HG03558 (cell line): ENCODE measurements around the gene RNASEL.
"Not testable (repeated sequence)": the region's sequence is repeated elsewhere in the genome, so short reads cannot be mapped to it uniquely, and the experiment has no call there.

Experiments used
- ATAC-seq: cut with Tn5 transposase; IDR thresholded peaks from one replicate; pipeline ENCODE4 v1.9.1; 2021; ENCODE audit warnings: moderate number of reproducible peaks; ENCODE audit not compliant: unreplicated experiment; ENCODE audit errors: extremely low read depth

Gene RNASEL

DNA sequence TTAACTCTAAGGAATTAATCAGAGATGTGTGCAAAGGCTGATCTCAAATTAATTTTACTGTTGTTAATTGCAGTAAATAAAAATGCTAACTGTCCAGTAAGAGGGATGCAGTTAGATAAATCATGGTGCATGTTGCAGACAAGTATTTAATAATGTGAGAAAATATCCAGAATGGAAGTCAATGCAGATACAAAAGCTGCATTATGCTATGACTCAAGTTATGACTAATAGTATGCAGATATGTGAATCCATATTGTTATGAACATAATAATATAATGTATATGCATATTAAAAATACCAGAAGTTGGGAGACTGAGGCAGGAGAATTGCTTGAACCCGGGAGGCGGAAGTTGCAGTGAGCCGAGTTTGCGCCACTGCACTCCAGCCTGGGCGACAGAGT lies 21.4 kb downstream of the RNASEL start:
- no peak for ATAC-seq

DNA sequence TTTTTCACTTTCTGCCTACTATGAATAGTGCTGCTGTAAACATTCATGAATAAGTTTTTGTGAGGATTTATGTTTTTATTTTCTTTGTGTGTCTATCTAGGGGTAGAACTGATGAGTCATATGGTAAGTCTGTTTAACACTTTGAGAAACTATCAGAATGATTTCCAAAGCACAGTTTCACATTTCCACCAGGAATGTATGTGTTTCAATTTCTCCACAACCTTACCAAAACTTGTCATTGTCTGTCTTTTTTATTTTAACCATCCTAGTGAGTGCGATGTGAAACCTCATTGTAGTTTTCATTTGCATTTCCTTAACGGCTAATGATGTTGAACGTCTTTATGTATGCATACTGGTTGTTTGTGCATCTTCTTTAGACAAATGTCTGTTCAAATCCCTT lies 23.5 kb downstream of the RNASEL start:
- ATAC-seq: no peak

DNA sequence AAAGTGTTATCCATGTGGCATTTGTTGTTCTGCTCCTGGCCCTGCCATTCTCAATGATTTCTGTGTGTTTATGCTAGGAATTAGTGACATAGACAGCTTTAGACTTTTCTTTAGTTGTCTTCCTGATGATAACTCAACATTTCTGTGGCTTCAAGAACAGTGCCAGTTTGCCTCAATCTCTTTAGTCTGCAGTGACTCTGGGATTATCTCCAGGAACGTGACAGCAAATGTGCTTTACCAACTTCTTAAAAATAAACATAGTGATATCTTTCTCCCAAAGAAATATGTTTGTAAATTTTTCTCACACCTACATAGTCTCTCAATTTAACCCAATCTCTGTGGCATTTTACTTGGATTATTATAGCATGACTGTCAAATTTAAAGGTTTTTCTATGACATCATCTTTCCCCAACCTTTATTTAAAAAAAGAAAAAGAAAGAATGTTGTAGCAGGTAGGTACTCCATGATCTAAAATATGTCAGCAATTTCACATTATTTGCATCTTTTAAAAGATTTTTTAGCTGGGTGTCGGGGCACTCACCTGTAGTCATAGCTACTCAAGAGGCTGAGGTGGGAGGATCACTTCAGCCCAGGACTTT lies 24.6 kb downstream of the RNASEL start:
- no peak for ATAC-seq

DNA sequence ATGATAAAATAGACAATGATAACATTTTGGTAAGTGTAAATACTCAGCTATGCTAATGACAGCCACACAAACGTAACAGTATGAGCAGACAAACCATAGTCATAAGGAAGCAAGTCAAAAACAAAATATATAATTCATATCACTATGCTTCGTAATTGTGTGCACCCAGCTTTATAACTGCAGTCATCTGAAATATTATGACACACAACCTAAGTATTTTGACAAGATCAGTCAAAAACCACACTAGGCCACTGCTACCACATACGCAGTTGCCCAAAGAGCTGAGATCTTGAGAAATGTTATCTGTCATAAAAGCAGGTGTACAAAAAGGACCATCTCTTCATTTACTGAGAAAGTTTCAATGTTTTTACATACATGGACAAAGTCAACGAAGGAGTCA lies 26.0 kb downstream of the RNASEL start:
- no peak for ATAC-seq

DNA sequence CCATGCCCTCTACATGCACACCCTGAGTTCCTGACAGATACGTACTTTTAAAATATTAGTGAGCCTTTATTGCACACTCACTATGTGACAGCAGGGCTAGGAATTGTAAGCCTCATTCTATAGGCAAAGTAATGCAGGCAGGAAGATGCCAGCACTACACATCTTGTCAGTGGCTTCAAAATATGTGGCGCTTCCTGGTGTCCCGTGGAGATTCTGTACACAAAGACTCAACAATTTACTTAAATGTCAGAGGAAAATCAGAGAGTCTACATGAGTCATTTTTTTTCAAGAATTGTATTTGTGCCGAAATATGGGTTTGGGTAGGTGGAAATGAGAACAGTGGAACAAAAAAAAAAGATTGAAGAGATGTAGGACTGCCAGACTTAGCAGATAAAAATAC lies 27.6 kb downstream of the RNASEL start:
- no peak for ATAC-seq

DNA sequence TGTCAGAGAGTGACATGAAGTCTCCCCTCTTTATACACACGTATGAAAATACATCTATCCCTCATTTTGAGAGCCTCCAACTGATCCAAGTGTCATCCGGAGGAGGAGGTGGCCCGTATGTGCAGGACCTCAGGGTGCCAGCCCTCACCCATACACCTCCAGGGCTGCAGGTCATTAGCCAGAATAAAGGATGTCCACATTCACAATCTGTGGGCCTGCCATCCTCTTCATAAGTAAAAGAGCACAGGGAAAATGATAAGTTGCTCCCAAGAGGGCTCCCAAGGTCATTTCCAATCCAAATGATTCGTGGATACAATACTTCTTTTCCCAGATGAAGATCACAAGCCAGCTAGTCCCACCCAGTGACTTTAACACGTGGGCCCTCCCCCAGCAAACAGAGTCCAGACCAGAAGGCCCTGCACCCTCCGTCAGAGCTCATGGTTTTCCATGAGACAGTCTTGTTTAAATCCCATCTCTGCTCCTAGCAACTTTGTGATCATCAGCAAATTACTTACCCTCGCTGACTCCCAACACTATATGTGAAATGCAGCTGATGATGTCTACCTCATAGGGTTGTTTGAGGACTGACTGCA lies 28.6 kb downstream of the RNASEL start:
- no peak for ATAC-seq

DNA sequence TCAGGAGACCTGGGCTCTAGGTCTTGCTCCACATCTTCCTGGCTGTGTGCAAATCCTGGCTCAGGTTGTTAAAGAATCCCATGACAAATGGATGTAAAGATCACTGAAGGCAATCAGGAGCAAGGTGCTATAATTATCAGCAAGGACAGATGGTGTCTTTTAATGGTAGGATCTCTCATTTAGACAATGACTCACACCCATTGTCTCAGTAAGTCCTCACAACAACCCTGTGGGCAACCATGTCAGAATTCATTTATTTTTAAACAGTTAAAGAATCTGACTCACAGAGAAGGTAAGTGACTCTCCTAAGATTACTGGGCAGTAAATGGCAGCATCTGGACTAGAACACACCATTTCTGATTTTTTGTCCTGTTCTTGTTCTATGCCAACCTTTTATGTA lies 32.8 kb downstream of the RNASEL start:
- no peak for ATAC-seq

DNA sequence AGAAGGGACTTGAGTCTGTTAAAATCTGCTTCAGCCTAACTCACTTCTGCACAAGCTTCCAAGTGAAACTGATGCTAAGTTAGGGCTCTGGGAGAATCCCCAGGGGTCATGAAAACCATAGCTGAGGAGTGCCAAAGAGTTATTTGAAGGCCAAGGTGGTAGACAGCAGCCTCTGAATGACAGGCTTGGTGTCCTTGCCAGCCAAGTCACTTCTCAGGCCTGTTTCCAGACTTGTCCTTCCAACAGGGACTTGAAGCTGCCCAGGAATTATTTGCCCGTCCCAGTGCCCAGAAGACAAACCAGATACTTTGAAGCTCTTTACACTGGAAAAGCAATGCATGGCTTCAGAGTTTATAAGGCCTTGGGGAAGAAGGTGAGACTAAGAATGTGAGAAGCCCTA lies 33.6 kb downstream of the RNASEL start:
- ATAC-seq: no peak

DNA sequence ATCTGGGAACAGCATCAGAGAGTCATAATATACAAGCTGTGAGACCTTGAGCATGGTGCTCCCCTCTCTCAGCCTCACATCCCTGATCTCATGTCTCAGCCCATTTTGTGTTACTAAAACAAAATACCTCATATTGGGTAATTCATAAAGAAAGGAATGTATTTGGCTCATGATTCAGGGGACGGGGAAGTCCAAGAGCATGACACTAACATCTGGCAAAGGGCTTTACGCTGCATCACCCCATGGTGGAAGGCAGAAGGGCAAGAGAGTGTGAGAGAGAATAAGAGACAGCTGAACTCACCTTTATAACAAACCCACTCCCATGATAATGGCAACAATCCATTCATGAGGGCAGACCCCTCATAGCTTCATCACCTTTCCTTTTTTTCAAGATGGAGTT lies 36.5 kb downstream of the RNASEL start:
- no peak for ATAC-seq

DNA sequence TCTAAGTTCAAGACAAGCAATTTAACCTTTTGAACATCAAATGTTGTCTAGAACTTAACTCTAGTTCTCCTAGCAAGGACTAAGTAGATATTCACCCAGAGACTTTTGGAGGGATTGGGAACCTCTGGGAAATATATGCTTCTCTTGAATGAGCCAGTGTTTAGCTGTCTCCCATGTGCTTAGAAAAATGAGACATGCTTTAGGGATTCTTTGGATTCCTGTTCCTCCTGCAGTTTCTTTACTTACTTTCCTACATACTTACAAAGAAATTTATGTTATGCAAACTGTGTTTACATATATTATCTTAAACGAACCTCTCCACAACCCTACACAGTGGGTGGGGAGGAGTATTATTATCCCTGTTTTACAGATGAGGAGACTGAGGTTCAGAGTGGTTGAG lies 39.2 kb downstream of the RNASEL start:
- ATAC-seq: no peak

DNA sequence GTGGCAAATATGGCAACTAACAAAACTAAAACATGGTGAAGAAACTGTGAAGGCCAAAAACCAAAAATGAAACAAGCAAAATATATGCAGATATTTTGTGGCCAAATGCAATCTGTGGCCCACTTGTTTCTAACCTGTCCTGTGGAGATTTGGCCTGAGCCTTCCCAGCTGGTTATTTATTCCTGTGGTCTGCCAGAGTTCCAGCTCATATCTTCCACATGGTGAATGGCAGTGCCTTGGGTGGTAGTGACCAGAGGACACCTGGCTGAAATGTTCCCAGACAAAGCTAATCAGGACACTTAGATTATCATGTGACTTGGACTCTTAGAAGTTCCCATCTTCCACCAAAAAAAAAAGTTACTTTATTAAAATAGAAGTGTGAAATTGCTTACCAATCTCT lies 39.7 kb downstream of the RNASEL start:
- ATAC-seq: no peak

DNA sequence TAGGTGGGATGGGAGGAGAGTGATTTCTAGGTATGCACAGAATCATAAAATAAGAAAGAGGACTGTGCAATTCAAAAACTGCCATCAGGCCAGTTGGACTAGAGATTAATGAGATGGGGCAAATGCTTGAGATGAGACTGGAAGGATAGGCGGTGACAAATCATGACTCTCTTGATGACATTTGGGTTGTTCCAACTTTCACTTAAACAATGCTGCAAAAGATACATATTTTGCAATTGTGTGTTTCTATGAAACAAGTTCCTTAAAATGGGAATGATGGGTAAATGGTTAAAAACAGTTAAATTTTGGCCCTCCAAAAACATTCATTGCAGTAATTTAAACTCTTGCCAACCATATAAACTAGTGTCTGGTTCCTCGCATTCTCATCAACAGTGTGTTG lies 55.2 kb downstream of the RNASEL start:
- no peak for ATAC-seq

DNA sequence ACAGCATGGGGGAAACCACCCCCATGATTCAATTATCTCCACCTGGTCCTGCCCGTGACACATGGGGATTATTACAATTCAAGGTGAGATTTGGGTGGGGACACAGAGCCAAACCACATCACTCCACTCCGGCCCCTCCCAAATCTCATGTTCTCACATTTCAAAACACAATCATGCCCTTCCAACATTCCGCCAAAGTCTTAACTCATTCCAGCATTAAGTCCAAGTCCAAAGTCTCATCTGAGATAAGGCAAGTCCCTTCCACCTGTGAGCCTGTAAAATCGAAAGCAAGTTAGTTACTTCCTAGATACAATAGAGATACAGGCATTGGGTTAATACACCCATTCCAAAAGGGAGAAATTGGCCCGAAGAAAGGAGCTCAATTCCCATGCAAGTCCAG lies 60.9 kb downstream of the RNASEL start:
- ATAC-seq: not testable (repeated sequence)

DNA sequence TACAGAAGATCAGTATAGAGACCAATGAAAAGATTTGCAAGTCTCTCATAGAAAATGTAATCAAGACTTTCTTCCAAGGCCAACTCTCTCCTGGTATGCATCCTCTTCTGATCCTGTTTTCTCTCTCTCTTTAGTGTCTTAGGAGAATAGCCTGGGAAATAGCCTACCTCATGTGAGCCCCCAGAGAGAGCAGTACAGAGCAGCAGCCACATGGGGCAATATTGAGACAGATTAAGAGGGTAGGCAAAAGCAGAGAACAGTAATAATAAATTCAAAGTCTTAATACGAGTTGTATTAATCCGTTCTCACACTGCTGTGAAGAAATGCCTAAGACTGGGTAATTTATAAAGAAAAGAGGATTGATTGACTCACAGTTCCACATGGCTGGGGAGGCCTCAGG lies 61.4 kb downstream of the RNASEL start:
- ATAC-seq: no peak

DNA sequence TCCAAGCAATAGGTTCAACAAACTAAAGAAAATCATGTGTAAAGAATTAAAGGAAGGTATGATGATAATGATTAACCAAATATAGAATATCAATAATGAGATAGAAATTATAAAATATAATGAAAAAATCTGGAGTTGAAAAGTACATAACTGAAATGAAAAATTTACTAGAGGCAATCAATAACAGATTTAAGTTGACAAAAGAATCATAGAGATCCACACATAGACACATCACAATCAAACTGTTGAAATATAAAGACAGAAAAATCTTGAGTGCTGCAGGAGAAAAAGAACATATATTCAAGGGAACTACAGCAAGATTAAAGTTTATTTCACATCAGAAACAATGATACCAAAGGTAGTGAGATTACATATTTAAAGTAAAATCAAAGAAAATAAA lies 63.7 kb downstream of the RNASEL start:
- ATAC-seq: no peak
